ENCODE measurements around the gene SAP25.
A peak's percentile ranks its signal among the peaks of the same experiment; 100 is the strongest.

Gene SAP25

DNA sequence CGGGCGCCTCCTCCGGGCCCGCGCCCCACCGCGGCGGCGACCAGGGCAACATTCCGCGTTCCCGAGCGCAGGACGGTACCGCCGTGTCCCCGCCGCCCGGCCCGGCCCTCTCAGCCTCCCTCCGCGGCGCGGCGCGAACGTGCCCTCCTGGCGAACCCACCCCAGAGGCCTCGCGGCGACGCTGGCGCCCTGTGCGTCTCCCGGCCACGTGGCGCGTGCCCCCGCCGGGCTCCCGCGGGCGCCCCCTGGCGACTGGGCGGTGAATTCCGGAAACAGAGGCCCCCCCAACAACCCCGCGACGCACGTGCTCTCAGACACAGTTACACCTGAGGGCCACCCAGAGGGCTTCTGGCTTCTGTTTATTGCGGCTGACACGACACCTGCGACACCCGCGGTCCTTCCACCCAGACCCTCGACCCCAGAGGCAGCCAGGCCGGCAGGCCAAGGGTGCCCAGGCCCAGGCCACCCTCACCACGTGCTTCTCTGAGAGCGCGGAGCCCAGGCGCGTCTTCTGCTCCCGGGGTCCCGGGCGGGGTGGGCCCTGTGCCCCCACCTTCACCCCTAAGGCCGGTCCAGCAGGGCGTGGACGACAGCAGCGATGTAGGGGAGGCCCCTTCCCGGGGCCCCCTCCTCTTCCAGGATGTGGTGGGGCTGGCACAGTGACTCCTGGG lies at the start of gene SAP25:
Gene SAP25 (minus strand): TSS at position 210 of the 671 bp plus-strand sequence. CDS start 158 bp downstream, at position 52.
- no peak within 1 kb of the TSS for H3K4me3 ChIP-seq (ENCODE audit: low read length)
- DNase-seq (ENCODE audit: low read depth) = no peak
- TF ChIP-seq, protein P1, sequence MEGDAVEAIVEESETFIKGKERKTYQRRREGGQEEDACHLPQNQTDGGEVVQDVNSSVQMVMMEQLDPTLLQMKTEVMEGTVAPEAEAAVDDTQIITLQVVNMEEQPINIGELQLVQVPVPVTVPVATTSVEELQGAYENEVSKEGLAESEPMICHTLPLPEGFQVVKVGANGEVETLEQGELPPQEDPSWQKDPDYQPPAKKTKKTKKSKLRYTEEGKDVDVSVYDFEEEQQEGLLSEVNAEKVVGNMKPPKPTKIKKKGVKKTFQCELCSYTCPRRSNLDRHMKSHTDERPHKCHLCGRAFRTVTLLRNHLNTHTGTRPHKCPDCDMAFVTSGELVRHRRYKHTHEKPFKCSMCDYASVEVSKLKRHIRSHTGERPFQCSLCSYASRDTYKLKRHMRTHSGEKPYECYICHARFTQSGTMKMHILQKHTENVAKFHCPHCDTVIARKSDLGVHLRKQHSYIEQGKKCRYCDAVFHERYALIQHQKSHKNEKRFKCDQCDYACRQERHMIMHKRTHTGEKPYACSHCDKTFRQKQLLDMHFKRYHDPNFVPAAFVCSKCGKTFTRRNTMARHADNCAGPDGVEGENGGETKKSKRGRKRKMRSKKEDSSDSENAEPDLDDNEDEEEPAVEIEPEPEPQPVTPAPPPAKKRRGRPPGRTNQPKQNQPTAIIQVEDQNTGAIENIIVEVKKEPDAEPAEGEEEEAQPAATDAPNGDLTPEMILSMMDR (IDR thresholded peaks at IDR 0.05; ENCODE audit: insufficient read depth, low read depth, low read length, missing control alignments) = peak; percentile 10

DNA sequence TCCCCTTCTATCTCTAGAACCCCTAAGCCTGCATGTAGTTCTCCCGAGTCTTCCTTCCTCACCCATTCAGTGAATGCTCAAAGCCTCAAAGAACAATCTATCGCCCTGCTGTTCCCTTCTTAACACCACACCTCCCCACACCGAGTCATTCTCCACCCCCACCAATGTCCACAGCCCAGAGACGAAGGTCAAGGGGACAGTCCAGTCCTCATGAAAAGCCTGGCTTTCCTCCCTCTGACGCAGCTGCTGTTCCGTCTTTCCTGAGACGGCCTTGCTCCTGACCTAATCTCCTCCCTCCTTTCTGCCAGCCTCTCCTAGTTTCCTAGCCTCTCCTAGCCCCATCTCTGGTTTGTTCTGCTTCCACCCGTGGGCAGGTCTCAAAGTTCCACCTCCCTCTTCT lies 47.9 kb upstream of the SAP25 start:
- DNase-seq (ENCODE audit: low read depth) = no peak
- no peak overlapping the region for H3K4me3 ChIP-seq (ENCODE audit: low read length)
- TF ChIP-seq, protein P1 (IDR thresholded peaks at IDR 0.05; ENCODE audit: insufficient read depth, low read depth, low read length, missing control alignments) = no peak

DNA sequence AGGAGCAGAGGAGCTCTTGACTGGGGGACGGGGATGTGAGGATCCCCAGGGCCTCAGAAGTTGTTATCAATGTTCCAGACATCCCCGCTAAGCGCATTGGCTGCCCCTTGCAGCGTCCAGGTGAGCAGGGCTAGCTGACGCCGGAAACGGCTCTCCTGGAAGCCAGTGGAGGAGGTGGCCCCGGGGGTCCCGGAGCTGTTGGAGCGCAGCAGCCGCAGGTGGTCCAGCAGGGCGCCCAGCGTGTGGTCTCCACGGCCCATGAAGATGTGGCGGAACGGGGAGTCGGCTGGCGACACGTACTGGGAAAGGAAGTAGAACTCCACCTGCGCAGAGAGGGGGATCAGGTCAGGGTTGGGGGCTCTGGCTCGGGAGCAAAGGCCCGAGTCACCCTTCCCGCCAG lies 47.1 kb upstream of the SAP25 start:
- DNase-seq (ENCODE audit: low read depth) = no peak
- H3K4me3 ChIP-seq (ENCODE audit: low read length) = no peak overlapping the region
- TF ChIP-seq, protein P1 (IDR thresholded peaks at IDR 0.05; ENCODE audit: insufficient read depth, low read depth, low read length, missing control alignments) = no peak

DNA sequence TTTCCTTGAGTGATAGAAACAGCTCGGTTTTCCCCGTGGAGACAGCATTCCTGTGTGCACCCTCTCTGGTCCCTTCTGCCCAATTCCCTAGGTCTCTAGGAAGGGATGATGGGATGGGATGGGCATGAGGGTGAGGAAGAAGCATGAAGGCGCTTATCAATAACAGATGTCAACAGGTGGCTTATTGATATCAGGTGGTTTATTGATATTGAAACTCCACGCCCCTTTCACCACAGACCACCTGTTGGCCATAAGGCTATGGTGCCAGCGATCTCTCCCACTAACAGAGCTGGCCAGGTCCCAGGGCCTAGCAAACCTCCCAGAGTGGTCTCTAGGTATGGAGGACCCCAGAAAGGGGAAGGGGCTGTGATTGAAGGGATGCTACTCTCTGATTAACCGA lies 46.5 kb upstream of the SAP25 start:
- DNase-seq (ENCODE audit: low read depth) = no peak
- no peak overlapping the region for H3K4me3 ChIP-seq (ENCODE audit: low read length)
- TF ChIP-seq, protein P1 (IDR thresholded peaks at IDR 0.05; ENCODE audit: insufficient read depth, low read depth, low read length, missing control alignments) = no peak

DNA sequence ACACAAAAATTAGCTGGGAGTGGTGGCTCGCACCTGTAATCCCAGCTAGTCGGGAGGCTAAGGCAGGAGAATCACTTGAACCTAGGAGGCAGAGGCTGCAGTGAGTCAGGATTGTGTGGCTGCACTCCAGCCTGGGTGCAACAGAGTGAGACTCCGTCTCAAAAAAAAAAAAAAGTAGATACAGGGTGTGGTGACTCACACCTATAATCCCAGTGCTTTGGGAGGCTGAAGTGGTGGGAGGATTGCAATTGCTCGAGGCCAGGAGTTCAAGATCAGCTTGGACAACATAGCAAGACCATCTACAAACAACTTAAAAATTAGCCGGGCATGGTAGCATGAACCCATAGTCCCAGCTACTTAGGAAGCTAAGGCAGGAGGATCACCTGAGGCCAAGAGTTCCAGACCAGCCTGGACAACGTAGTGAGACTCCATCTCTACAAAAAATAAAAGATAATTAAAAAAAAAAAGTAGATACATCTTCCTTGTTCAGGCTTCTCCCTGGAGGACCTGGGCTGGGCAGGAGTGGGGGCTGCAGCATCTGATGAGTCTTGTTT lies 40.7 kb upstream of the SAP25 start:
- no peak overlapping the region for H3K4me3 ChIP-seq (ENCODE audit: low read length)
- TF ChIP-seq, protein P1 (IDR thresholded peaks at IDR 0.05; ENCODE audit: insufficient read depth, low read depth, low read length, missing control alignments) = no peak
- DNase-seq (ENCODE audit: low read depth) = no peak

DNA sequence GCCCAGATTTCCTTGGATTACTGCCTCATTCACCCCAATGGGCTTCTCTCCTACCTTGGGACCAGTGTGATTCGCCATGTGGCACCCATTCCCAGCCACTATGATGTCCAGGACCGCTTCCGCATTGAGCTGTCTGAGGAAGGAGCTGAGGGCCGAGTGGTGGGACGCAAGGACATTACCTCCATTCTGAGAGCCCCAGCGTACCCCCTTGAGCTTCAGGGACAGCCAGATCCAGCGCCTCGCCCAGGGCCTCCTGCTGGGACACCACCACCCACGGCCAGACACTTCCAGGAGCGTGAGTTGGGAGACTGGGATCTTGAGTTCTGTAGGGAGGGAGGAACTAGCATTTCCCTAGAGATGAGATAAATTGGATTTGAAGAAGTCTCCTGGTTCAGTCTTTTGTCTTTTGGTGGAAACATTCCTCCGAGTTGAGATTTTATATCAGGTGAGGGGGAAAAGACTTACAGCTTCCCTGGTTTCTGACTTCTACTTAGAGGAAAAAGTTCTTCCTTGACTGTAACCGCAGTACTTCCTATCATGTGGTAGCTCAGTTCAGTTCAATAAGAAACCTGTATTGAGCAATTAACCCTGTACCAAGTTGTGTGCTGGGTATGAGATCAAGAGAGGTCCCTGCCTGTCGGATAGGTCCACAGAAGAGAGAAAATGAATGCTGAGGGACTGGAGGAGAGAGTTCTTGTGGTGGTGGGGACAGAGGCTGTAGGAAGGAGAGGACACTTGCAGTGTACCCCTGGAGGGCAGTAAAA lies 39.9 kb upstream of the SAP25 start:
- DNase-seq (ENCODE audit: low read depth) = no peak
- TF ChIP-seq, protein P1 (IDR thresholded peaks at IDR 0.05; ENCODE audit: insufficient read depth, low read depth, low read length, missing control alignments) = no peak
- H3K4me3 ChIP-seq (ENCODE audit: low read length) = peak overlapping the region; percentile 77
